Activated T-cell treated with anti-CD3 and anti-CD28 coated beads for 1 hour (primary cell): ENCODE data around the gene UBE2I.
"Not testable (repeated sequence)": the region's sequence is repeated elsewhere in the genome, so short reads cannot be mapped to it uniquely, and the experiment has no call there.

ENCODE experiments used
- DNase-seq: peaks from one replicate; pipeline ENCODE4 v3.0.0-alpha.2; 2020; ENCODE audit warnings: low read depth

The UBE2I gene

DNA sequence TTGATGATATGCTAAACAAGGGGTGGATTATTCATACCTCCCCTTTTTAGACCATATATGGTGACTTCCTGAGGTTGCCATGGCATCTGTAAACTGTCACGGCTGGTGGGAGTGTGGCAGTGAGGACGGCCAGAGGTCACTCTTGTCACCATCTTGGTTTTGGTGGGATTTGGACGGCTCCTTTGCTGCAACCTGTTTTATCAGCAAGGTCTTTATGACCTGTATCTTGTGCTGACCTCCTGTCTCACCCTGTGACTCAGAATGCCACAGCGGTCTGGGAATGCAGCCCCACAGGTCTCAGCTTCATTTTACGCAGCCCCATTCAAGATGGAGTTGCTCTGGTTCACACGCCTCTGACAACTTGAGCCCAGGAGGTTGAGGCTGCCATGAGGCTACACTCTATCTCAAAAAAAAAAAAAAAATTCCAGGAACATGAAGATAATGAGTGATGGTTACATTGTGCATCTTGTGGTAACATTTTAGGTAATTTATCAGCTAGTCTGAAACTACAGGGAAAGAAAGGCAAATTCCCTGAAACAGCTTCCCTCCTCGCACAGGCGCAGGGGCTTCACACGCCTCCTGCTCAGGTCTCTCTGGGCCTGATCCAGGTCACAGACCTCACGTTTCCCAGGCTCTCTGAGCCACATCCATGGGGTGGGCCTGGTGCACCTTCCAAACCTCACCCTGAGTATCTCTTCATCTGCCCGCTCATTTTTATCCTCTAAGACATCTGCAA, 15.3 kb upstream of the UBE2I start:
- DNase-seq, result no peak

DNA sequence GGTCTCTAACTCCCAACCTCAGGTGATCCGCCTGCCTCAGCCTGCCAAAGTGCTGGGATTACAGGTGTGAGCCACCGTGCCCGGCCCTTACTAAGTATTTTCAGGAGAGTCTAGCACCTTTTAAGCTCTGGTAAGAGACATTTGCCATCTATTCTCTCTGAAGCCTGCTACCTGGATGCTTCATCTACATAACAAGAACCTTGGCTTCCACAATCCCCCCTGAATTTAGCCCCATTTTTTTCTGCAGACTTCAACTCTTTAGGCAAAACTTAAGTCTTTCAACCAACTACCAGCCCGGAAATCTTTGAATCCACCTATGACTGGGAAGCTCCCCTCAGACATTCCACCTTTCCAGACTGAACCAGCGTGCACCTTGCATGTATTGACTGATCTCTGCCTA, 14.0 kb upstream of the UBE2I start:
- no peak for DNase-seq

- not testable (repeated sequence) for DNase-seq
These were observed 12.8 kb upstream of the UBE2I start for GRCh38 chr16:1296688-1297017.

DNA sequence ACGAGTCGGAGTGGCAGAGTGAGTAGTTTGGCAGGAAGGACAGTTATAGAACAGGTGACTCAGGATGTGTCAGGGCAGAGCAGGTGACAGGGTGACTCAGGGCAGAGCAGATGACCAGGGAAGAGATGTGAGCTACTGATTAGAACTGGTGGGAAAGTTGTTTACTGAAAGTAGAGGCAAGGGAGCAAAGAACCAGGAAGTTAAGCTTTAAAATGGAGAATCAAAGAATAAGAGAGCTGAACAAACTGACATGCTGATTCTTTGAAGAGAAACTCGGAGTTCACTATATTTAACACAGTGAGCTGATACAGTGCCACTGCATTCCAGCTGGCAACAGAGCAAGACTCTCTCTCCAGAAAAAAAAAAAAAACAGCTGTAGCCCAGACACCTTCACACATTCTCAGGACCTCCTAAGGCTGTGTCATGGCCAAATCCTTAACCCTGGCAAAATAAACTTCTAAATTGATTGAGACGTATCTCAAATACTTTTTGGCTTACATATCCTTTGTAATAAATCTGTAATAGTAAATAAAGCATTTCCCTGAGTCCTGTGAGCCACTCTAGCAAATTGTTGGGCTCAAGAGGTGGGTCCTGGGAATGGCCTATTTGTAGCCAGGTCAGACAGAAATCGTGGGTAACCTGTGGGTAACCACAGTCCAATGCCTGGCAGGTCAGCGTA, 12.3 kb upstream of the UBE2I start:
- no peak for DNase-seq

DNA sequence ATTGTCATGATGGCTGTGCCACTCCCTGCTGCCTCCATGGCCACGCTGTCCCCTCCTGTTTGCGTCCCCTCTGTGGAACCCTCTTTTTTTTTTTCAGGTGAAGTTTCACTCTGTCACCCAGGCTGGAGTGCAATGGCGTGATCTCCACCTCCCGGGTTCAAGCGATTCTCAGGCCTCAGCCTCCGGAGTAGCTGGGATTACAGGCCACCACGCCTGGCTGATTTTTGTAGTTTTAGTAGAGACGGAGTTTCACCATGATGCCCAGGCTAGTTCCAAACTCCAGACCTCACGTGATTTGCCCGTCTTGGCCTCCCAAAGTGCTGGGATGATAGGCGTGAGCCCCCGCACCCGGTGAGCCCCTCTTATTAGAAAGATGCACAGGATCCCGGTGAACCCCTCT, 11.0 kb upstream of the UBE2I start:
- no peak for DNase-seq

- no peak for DNase-seq
These were observed 10.2 kb upstream of the UBE2I start for GRCh38 chr16:1299012-1299867.

DNA sequence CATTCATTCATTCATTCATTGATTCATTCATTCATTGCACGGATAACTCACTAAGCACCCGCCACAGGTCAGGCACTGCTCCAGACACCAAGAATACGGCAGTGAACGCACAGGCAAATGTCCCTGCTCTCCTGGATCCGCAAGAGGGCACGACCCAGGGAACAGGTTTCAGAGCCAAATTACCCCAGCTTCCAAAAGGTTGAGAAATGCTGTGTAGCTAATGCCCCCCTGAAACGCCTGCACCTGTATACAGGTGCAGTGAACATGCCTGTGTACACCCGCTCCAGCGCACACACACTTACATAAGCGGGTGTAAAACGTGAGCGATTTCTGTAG, 9.6 kb upstream of the UBE2I start:
- DNase-seq, result no peak

DNA sequence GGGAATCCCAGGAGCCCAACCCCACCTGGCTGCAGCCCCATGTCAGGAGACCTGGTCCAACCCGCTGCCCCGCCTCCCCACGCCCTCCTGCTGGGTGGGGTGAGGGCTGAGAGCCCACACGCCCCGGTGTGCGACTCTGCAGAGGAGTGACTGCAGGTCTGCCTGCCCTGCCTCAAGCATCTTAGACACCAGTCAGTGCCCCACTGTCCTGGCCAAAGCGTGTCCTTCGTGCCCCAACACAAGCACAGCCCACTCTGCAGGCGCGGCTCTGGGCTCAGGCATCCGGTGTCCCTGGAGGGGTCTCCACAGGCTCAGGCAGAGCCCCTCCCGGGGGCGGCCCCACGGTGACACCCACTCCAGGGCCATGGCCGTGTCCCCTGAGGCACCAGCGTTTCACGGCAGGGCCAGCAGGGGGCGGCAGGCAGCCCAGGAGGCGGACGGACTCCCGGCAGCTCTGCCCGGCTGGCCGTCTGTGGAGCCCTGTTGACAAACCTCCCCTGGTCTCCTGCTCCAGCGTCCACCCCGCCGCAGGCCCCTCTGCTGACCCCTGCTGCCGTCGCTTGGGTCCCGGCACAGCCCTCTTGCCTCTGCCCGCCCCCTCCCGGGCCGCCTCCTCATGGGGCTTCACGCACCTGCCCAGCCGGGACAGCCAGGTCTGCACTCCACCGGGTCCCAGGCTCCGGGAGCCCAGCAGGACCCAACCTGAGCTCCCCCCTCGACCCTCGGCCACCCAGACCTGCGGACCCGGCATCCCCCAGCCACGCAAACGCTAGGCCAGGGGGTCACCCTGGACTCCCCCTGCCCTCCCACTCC, 8.6 kb upstream of the UBE2I start:
- DNase-seq, result peak; percentile 57

GRCh38 chr16:1301562-1301961, 7.9 kb upstream of the UBE2I start:
- DNase-seq, result no peak

DNA sequence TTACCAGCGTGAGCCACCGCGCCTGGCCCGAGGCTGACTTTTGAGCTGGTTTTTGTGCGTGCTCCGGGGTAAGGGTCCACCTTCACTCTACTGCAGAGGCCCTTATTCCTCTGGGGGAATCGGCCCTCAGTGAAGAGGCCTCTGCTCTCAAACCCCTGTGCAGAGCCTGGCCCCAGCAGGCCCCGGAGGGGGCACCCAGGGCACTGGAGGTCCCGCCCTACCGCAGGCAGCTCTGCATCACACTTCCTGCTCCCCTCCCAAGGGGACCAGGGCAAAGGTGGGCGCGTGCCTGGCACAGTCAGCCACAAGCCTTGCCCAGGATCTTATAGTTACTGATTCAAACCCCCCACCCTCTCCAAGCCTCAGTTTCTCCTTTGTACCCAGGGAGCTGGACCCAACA, 3.6 kb upstream of the UBE2I start:
- DNase-seq, result no peak

DNA sequence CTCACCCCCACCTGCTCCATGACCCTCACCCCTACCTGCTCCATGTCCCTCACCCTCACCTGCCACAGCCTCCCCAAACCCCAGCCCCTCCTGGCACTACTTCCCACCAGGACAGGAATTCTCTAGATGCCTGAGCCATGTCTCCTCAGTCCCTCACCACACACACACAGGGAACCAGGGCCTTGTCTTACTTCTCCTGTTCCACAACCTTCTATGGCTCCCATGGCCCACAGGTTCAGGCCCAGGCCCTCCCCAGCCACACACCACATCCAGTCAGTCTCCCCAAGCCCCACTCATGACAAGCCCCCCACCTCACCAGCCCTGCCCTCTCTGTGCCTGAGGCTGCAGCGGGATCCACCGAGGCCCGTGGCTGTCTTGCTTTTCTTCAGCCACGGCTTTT, 3.1 kb upstream of the UBE2I start:
- no peak for DNase-seq

GRCh38 chr16:1308036-1308976, 1.1 kb upstream of the UBE2I start:
- DNase-seq, result no peak

GRCh38 chr16:1309888-1310831, 724 bp downstream of the UBE2I start:
- peak; percentile 40 for DNase-seq

DNA sequence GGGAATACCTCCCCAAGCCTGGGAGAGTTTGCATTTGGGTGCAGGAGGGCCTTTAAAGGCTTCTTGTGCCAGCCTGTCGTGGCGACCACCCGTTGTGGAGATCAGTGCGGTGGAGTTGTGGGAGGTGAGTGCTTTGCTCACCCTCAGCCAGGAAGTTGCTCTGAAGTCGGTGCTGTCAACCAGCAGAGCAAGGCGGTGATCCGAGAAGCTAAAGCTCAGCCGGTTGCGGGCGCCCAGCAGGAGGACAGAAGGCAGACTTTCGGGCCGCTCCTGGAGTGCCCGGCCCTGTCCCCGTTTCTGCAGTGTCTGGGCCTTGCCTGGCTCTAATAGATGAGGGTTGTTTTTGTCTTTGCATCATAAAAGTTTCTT, 1.4 kb downstream of the UBE2I start:
- DNase-seq, result no peak

- no peak for DNase-seq
These were observed 1.8 kb downstream of the UBE2I start for GRCh38 chr16:1311212-1311737.

GRCh38 chr16:1311738-1312466, 2.5 kb downstream of the UBE2I start:
- no peak for DNase-seq

DNA sequence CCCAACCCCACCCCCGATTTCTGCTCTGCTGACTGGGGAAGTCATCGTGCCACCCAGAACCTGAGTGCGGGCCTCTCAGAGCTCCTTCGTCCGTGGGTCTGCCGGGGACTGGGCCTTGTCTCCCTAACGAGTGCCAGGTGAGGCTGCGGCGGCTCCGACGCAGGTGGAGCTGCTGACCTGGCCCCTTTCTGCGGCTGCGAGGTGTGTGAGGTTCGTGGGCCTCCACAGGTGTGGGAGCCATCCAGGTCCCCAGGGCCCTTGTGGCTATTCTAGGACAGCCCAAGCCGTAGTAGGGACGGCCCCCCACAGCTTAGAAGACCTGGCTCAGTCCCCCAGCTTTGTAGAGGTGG, 3.0 kb downstream of the UBE2I start:
- no peak for DNase-seq

DNA sequence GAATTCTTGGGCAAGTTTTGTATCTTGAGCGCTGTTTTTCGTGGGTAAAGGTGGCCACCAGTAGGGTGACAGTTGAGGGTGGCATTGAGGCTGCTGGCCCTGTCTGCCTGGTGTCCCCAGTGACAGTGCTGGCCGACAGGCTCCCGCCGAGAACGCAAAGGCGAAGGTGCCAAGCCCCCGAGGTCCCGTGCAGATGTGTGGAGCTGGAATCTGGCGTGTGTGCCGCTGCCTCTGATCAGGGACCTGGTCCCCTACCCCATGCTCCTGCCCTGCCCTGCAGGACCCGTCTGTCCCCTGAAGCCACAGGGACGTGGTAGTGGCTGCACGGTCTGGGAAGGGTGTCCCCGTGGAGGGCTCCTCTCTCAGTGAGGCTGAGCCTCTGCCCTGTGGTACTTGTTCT, 3.5 kb downstream of the UBE2I start:
- no peak for DNase-seq

DNA sequence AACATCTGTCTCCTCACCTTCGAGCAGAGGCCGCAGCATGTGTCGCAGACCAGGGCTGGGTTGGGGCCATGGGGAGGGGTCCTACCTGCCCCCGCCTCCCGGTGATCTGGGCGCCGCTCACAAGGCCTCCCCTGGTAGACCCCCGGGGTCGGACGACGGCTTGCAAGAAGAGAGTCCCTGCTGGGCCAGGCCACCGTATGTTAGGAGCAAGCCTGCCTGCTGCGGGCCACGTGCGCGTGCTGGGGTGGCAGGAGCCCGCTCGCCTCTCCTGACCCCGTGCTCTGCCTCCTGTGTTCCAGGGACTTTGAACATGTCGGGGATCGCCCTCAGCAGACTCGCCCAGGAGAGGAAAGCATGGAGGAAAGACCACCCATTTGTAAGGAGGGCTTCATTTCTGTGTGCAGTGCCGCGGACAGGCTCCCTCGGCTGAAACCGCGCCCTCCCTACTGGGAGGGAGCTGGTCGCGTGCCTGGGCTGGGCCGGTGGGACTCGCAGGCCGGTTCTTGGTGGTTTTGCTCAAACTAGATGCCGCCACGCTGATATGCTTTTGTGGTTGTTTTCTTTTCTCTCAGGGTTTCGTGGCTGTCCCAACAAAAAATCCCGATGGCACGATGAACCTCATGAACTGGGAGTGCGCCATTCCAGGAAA, 4.4 kb downstream of the UBE2I start:
- no peak for DNase-seq
